Neural crest cell (in vitro differentiated cells): ENCODE data around the gene NRSN1. TPM values are rescaled to one million over a fixed set of nuclear protein-coding genes. Genes with fewer than 3 reads are reported as not detected.

Source experiments
- DNase-seq: peaks from one replicate; pipeline ENCODE4 v3.0.0; 2021; ENCODE audit warnings: low read depth, mixed read lengths, low spot score
- H3K27ac Mint-ChIP-seq: one replicate; pipeline ENCODE4 v1.8.0; 2021; ENCODE audit warnings: mild to moderate bottlenecking, mixed read lengths; ENCODE audit not compliant: unreplicated experiment
- H3K27me3 Mint-ChIP-seq: 2 replicates; pipeline ENCODE4 v1.8.0; 2021; ENCODE audit warnings: low read depth, mild to moderate bottlenecking, mixed read lengths
- H3K36me3 Mint-ChIP-seq: 2 replicates; pipeline ENCODE4 v1.8.0; 2021; ENCODE audit warnings: low read depth, mild to moderate bottlenecking, mixed read lengths
- H3K4me1 Mint-ChIP-seq: 2 replicates; pipeline ENCODE4 v1.8.0; 2021; ENCODE audit warnings: mixed read lengths
- H3K4me3 Mint-ChIP-seq: one replicate; pipeline ENCODE4 v1.8.0; 2021; ENCODE audit warnings: mild to moderate bottlenecking, mixed read lengths
- H3K9me3 Mint-ChIP-seq: 2 replicates; pipeline ENCODE4 v1.8.0; 2021; ENCODE audit warnings: mixed read lengths
- CTCF ChIP-seq: fragments of 200-600 bp; sonication (generic); conservative IDR thresholded peaks from 2 replicates; pipeline ENCODE4 v1.5.0; 2021; ENCODE audit warnings: antibody characterized with exemption, mild to moderate bottlenecking
- total RNA-seq: library from RNA; stranded (reverse); gene quantifications from 2 replicates; pipeline ENCODE4 v1.2.1, GENCODE V29; 2021

The NRSN1 gene
- total RNA-seq, 1 donor from 2014 or later = 0.54 TPM

GRCh38 chr6:24093381-24093780, 32.6 kb upstream of the NRSN1 start:
- H3K36me3 Mint-ChIP-seq = no peaks in the 10 kb centered on the region
- DNase-seq = no peak
- no peaks in the 10 kb centered on the region for H3K9me3 Mint-ChIP-seq
- no peak overlapping the region for H3K27ac Mint-ChIP-seq
- no peak for TF ChIP-seq CTCF
- no peaks in the 10 kb centered on the region for H3K4me1 Mint-ChIP-seq
- H3K27me3 Mint-ChIP-seq = peaks cover 15% of the 10 kb centered on the region
- H3K4me3 Mint-ChIP-seq = no peak overlapping the region

GRCh38 chr6:24099181-24099580, 26.8 kb upstream of the NRSN1 start:
- H3K27ac Mint-ChIP-seq = no peak overlapping the region
- no peaks in the 10 kb centered on the region for H3K36me3 Mint-ChIP-seq
- no peak overlapping the region for H3K4me3 Mint-ChIP-seq
- peaks cover 30% of the 10 kb centered on the region for H3K27me3 Mint-ChIP-seq
- DNase-seq = no peak
- no peaks in the 10 kb centered on the region for H3K9me3 Mint-ChIP-seq
- no peak for TF ChIP-seq CTCF
- no peaks in the 10 kb centered on the region for H3K4me1 Mint-ChIP-seq

DNA sequence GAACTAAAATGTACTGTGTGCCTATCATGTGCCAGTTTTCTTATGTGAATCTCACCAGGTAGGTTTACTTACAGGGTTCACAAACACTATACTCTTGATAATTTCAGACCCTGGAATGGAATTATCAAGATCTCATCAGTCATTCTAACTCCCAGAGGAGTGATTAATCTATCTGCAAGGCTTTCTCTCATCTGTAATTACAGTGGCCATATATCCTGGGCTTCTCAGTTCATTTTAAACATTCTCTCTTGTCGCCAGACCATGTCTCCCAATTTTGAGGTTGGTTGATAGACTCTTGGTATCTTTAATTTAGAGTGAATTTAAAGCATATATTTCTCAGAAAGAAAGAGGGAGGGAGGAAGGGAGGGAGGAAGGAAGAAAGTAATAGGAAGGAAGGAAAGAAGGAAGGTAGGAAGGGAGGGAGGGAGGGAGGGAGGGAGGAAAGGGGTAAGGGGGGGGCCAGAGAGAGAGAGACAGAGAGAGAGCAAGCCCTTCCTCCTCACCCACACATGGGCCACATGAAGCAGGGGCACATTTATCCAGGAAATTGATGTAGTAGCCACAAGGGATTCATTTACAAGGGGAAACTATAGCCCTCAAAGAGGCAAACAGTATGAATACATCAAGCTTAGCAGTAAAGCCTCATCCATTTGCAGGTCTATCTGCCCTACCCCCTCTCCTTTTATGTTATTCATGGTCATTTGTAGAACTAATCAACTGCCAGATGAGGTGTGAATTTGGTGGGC, 25.8 kb upstream of the NRSN1 start:
- DNase-seq = no peak
- Mint-ChIP-seq H3K4me3 (no peak overlapping the region), H3K4me1 (no peaks in the 10 kb centered on the region), H3K36me3 (no peaks in the 10 kb centered on the region), H3K27me3 (peaks cover 30% of the 10 kb centered on the region), H3K9me3 (no peaks in the 10 kb centered on the region), H3K27ac (no peak overlapping the region)
- no peak for TF ChIP-seq CTCF

DNA sequence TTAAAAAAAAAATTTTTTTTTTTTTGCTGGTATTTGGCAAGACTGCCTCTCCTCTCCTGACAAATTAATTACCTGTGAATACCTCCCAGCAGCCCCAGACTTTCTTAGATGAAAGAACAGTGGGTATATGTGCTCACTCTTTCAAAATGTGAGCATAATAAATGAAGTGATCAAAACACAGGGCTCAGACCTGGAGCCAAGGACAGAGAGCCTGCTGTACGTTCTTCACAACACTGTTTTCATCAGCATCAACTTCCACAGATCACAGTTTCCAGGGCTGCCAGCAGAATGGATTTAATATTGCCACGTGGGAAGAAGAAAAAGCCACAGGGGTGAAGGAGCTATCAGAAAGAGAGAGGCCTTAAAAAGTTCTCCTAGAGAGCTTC, 25.3 kb upstream of the NRSN1 start:
- Mint-ChIP-seq H3K9me3 (no peaks in the 10 kb centered on the region), H3K27ac (peak overlapping the region; percentile 69), H3K4me3 (no peak overlapping the region), H3K4me1 (no peaks in the 10 kb centered on the region), H3K27me3 (peaks cover 30% of the 10 kb centered on the region), H3K36me3 (no peaks in the 10 kb centered on the region)
- DNase-seq = no peak
- TF ChIP-seq CTCF = no peak

- no peak for DNase-seq
- Mint-ChIP-seq H3K36me3 (no peaks in the 10 kb centered on the region), H3K9me3 (no peaks in the 10 kb centered on the region), H3K4me3 (no peak overlapping the region), H3K4me1 (no peaks in the 10 kb centered on the region), H3K27me3 (peaks cover 7% of the 10 kb centered on the region), H3K27ac (no peak overlapping the region)
- no peak for TF ChIP-seq CTCF
Observed at GRCh38 chr6:24105191-24105590, 20.8 kb upstream of the NRSN1 start.
